ENCODE results near the gene PRLR.

Gene PRLR

GRCh38 chr5:35158204-35158603 lies 72.1 kb downstream of the PRLR start:
- no peak for TF ChIP-seq CTCF (IDR thresholded peaks at IDR 0.05; ENCODE audit: insufficient read depth, low read depth, low read length, missing control alignments)
- DNase-seq (ENCODE audit: low read depth), result no peak
- no peak overlapping the region for H3K4me3 ChIP-seq (ENCODE audit: low read length)

GRCh38 chr5:35153375-35153932 lies 76.8 kb downstream of the PRLR start:
- TF ChIP-seq CTCF (IDR thresholded peaks at IDR 0.05; ENCODE audit: insufficient read depth, low read depth, low read length, missing control alignments), result no peak
- H3K4me3 ChIP-seq (ENCODE audit: low read length), result no peak overlapping the region
- DNase-seq (ENCODE audit: low read depth), result no peak

GRCh38 chr5:35152733-35153132 lies 77.6 kb downstream of the PRLR start:
- no peak overlapping the region for H3K4me3 ChIP-seq (ENCODE audit: low read length)
- no peak for TF ChIP-seq CTCF (IDR thresholded peaks at IDR 0.05; ENCODE audit: insufficient read depth, low read depth, low read length, missing control alignments)
- DNase-seq (ENCODE audit: low read depth), result no peak

GRCh38 chr5:35151146-35151920 lies 79.0 kb downstream of the PRLR start:
- H3K4me3 ChIP-seq (ENCODE audit: low read length), result no peak overlapping the region
- DNase-seq (ENCODE audit: low read depth), result no peak
- no peak for TF ChIP-seq CTCF (IDR thresholded peaks at IDR 0.05; ENCODE audit: insufficient read depth, low read depth, low read length, missing control alignments)

- TF ChIP-seq CTCF (IDR thresholded peaks at IDR 0.05; ENCODE audit: insufficient read depth, low read depth, low read length, missing control alignments), result no peak
- H3K4me3 ChIP-seq (ENCODE audit: low read length), result no peak overlapping the region
- no peak for DNase-seq (ENCODE audit: low read depth)
Observed at GRCh38 chr5:35149041-35149440, 81.2 kb downstream of the PRLR start.

GRCh38 chr5:35146406-35146805 lies 83.9 kb downstream of the PRLR start:
- DNase-seq (ENCODE audit: low read depth), result no peak
- no peak overlapping the region for H3K4me3 ChIP-seq (ENCODE audit: low read length)
- no peak for TF ChIP-seq CTCF (IDR thresholded peaks at IDR 0.05; ENCODE audit: insufficient read depth, low read depth, low read length, missing control alignments)
